ENCODE results near the gene EYS.

DNA sequence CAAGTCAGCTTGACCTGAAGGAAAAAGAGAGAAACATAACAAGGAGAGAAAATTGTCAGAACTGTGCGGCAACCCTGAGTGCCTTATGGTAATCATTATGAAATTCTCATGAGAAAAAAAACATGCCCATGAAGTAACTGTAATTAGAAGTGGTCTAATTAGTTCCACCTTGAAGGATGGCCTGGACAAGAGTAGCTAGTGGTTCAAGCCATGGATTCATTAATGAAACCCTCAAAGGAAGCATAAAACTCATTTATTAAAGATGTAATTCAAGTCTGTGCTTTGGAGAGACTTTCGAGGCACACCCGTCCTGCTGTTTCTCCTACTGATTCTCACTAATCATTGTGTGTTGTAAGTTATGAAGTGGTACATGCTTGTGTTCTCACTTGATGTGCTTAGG lies 1911.2 kb downstream of the EYS start:
- TF ChIP-seq NKRF (IDR thresholded peaks at IDR 0.05; ENCODE audit: borderline replicate concordance) (no peak), RFX5 (IDR thresholded peaks at IDR 0.05; ENCODE audit: low read depth, low read length) (no peak), ZFP36 (IDR thresholded peaks at IDR 0.05; ENCODE audit: low read depth, low read length, partially characterized antibody) (no peak), TAF1 (IDR thresholded peaks at IDR 0.05; ENCODE audit: control insufficient read depth, extremely low read depth, insufficient read depth, low read length, severe bottlenecking) (no peak), NFYB (IDR thresholded peaks at IDR 0.05; ENCODE audit: extremely low read depth, insufficient read length) (no peak), TBP (optimal IDR thresholded peaks at IDR 0.05; ENCODE audit: low read depth, low read length) (no peak), CHD2 (IDR thresholded peaks at IDR 0.05; ENCODE audit: low read depth, low read length) (no peak), SP1 (CRISPR knock-in tag; IDR thresholded peaks at IDR 0.05) (no peak), ZNF121 (CRISPR knock-in tag; conservative IDR thresholded peaks at IDR 0.05) (no peak), EZH2 (IDR thresholded peaks at IDR 0.05; ENCODE audit: borderline replicate concordance, low read depth, low read length) (no peak), E2F4 (CRISPR knock-in tag; IDR thresholded peaks at IDR 0.05; ENCODE audit: low read depth) (no peak)
- TF ChIP-seq, protein P1, sequence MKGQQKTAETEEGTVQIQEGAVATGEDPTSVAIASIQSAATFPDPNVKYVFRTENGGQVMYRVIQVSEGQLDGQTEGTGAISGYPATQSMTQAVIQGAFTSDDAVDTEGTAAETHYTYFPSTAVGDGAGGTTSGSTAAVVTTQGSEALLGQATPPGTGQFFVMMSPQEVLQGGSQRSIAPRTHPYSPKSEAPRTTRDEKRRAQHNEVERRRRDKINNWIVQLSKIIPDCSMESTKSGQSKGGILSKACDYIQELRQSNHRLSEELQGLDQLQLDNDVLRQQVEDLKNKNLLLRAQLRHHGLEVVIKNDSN (CRISPR knock-in tag; IDR thresholded peaks at IDR 0.05): no peak
- TF ChIP-seq, protein P2, sequence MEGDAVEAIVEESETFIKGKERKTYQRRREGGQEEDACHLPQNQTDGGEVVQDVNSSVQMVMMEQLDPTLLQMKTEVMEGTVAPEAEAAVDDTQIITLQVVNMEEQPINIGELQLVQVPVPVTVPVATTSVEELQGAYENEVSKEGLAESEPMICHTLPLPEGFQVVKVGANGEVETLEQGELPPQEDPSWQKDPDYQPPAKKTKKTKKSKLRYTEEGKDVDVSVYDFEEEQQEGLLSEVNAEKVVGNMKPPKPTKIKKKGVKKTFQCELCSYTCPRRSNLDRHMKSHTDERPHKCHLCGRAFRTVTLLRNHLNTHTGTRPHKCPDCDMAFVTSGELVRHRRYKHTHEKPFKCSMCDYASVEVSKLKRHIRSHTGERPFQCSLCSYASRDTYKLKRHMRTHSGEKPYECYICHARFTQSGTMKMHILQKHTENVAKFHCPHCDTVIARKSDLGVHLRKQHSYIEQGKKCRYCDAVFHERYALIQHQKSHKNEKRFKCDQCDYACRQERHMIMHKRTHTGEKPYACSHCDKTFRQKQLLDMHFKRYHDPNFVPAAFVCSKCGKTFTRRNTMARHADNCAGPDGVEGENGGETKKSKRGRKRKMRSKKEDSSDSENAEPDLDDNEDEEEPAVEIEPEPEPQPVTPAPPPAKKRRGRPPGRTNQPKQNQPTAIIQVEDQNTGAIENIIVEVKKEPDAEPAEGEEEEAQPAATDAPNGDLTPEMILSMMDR (IDR thresholded peaks at IDR 0.05 in 2 of 3, conservative IDR thresholded peaks at IDR 0.05 in 1 of 3; ENCODE audit: insufficient read depth in 2 of 3, low read depth in 1 of 3, low read length in 3 of 3): no peak
